PC-3 (cell line): ENCODE measurements around the gene KNG1.

Source experiments
- EZH2 ChIP-seq: fragments of 300-600 bp; sonication (generic); IDR thresholded peaks from one replicate; pipeline ENCODE4 v1.6.1; 2017; ENCODE audit warnings: antibody characterized with exemption, mild to moderate bottlenecking, low read length; ENCODE audit not compliant: unreplicated experiment
- EZH2phosphoT487 ChIP-seq: fragments of 300-600 bp; sonication (generic); IDR thresholded peaks from 2 replicates; pipeline ENCODE4 v1.6.1; 2018; ENCODE audit warnings: mild to moderate bottlenecking, antibody characterized with exemption, low read length, borderline replicate concordance
- TF ChIP-seq, protein P1 (sequence below): fragments of 300-600 bp; sonication (generic); conservative IDR thresholded peaks from 2 replicates; pipeline ENCODE4 v1.5.1; 2017; ENCODE audit warnings: antibody characterized with exemption, low read depth, mild to moderate bottlenecking, low read length

DNA sequence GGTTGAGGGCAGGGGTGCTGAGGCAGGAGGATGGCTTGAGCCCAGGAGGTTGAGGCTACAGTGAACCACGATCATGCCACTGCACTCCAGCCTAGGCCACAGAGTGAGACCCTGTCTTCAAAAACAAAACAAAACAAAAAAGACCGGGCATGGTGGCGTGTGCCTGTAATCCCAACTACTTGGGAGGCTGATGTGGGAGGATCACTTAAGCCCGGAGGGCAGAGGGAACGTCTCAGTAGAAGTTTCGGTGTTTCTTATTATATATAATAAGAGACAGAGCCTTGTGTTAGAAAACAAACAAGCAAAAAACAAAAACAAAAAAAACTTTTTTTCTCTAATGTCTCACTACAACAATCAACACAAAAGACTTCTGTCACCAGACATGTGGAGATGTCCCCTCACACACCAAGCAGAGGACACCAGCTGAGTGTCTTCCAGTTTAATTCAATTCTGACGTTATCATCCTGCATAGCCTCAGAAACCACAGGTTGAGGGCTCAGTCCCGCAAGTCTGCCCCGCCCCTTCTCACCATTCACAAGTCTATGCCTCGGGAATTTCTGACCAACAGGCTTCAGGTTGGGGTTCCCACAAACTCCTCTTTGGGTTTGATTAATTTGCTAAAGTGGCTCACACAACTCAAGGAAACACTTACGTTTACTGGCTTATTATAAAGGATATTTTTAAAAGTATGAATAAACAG is 42.2 kb downstream of the KNG1 start:
- TF ChIP-seq, protein P1, sequence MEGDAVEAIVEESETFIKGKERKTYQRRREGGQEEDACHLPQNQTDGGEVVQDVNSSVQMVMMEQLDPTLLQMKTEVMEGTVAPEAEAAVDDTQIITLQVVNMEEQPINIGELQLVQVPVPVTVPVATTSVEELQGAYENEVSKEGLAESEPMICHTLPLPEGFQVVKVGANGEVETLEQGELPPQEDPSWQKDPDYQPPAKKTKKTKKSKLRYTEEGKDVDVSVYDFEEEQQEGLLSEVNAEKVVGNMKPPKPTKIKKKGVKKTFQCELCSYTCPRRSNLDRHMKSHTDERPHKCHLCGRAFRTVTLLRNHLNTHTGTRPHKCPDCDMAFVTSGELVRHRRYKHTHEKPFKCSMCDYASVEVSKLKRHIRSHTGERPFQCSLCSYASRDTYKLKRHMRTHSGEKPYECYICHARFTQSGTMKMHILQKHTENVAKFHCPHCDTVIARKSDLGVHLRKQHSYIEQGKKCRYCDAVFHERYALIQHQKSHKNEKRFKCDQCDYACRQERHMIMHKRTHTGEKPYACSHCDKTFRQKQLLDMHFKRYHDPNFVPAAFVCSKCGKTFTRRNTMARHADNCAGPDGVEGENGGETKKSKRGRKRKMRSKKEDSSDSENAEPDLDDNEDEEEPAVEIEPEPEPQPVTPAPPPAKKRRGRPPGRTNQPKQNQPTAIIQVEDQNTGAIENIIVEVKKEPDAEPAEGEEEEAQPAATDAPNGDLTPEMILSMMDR = no peak
- TF ChIP-seq EZH2 = no peak
- no peak for TF ChIP-seq EZH2phosphoT487
